ENCODE results near the gene RTP1.

Gene RTP1

GRCh38 chr3:187208159-187208558 lies 10.9 kb downstream of the RTP1 start:
- ChIA-PET CTCF (interaction anchor here (1.6 kb wide), 1 partner anchor 69 kb away, joined by 3 read pairs; the partner anchor contains the start of gene RPL39L), POLR2A (no interaction called here)
- no peak for DNase-seq (ENCODE audit: extremely low spot score)
- TF ChIP-seq TARDBP (IDR thresholded peaks at IDR 0.05) (no peak), LEF1 (IDR thresholded peaks at IDR 0.05; ENCODE audit: borderline replicate concordance) (no peak), ARNT (IDR thresholded peaks at IDR 0.05) (no peak), NFRKB (IDR thresholded peaks at IDR 0.05) (no peak)

GRCh38 chr3:187209491-187209890 lies 12.2 kb downstream of the RTP1 start:
- POLR2A ChIA-PET, result no interaction called here
- TF ChIP-seq ZNF384 (IDR thresholded peaks at IDR 0.05) (no peak), NFRKB (IDR thresholded peaks at IDR 0.05) (no peak), BHLHE40 (IDR thresholded peaks at IDR 0.05; ENCODE audit: borderline replicate concordance) (no peak), SP1 (IDR thresholded peaks at IDR 0.05) (no peak), FOXM1 (IDR thresholded peaks at IDR 0.05; ENCODE audit: borderline replicate concordance) (no peak), ELF4 (IDR thresholded peaks at IDR 0.05) (no peak), CTBP1 (IDR thresholded peaks at IDR 0.05; ENCODE audit: borderline replicate concordance) (no peak), ARNT (IDR thresholded peaks at IDR 0.05) (no peak), LEF1 (IDR thresholded peaks at IDR 0.05; ENCODE audit: borderline replicate concordance) (no peak)
- CTCF ChIA-PET, result interaction anchor here (1.5 kb wide), 1 partner anchor 11 kb away, joined by 5 read pairs; no protein-coding TSS in a partner anchor
- no peak for DNase-seq (ENCODE audit: extremely low spot score)

GRCh38 chr3:187210091-187210490 lies 12.8 kb downstream of the RTP1 start:
- ChIA-PET CTCF (interaction anchor here (1.5 kb wide), 1 partner anchor 10 kb away, joined by 5 read pairs; no protein-coding TSS in a partner anchor), POLR2A (no interaction called here)
- DNase-seq (ENCODE audit: extremely low spot score), result no peak
- no peak for TF ChIP-seq CTBP1 (IDR thresholded peaks at IDR 0.05; ENCODE audit: borderline replicate concordance)
- TF ChIP-seq LEF1 (IDR thresholded peaks at IDR 0.05; ENCODE audit: borderline replicate concordance), result no peak
- no peak for TF ChIP-seq NFRKB (IDR thresholded peaks at IDR 0.05)
- TF ChIP-seq SUZ12 (IDR thresholded peaks at IDR 0.05), result no peak
- no peak for TF ChIP-seq ZNF384 (IDR thresholded peaks at IDR 0.05)
- no peak for TF ChIP-seq FOXM1 (IDR thresholded peaks at IDR 0.05; ENCODE audit: borderline replicate concordance)
- TF ChIP-seq BHLHE40 (IDR thresholded peaks at IDR 0.05; ENCODE audit: borderline replicate concordance), result no peak
- no peak for TF ChIP-seq SP1 (IDR thresholded peaks at IDR 0.05)
- no peak for TF ChIP-seq HDGF (IDR thresholded peaks at IDR 0.05; ENCODE audit: borderline replicate concordance)
- no peak for TF ChIP-seq FOXA1 (IDR thresholded peaks at IDR 0.05)
- no peak for TF ChIP-seq ELF4 (IDR thresholded peaks at IDR 0.05)
- TF ChIP-seq TARDBP (IDR thresholded peaks at IDR 0.05), result no peak
- no peak for TF ChIP-seq L3MBTL2 (conservative IDR thresholded peaks at IDR 0.05)
- TF ChIP-seq PKNOX1 (IDR thresholded peaks at IDR 0.05), result no peak
- no peak for TF ChIP-seq FOXK2 (IDR thresholded peaks at IDR 0.05)
- no peak for TF ChIP-seq ARNT (IDR thresholded peaks at IDR 0.05)

- POLR2A ChIA-PET, result no interaction called here
- CTCF ChIA-PET, result interaction anchor here (1.5 kb wide), 1 partner anchor 10 kb away, joined by 5 read pairs; no protein-coding TSS in a partner anchor
- no peak for DNase-seq (ENCODE audit: extremely low spot score)
- no peak for TF ChIP-seq ELF4 (IDR thresholded peaks at IDR 0.05)
- no peak for TF ChIP-seq FOXM1 (IDR thresholded peaks at IDR 0.05; ENCODE audit: borderline replicate concordance)
- TF ChIP-seq HDGF (IDR thresholded peaks at IDR 0.05; ENCODE audit: borderline replicate concordance), result no peak
- TF ChIP-seq TARDBP (IDR thresholded peaks at IDR 0.05), result no peak
- no peak for TF ChIP-seq NFRKB (IDR thresholded peaks at IDR 0.05)
- TF ChIP-seq CTBP1 (IDR thresholded peaks at IDR 0.05; ENCODE audit: borderline replicate concordance), result no peak
- no peak for TF ChIP-seq ZNF384 (IDR thresholded peaks at IDR 0.05)
- no peak for TF ChIP-seq SUZ12 (IDR thresholded peaks at IDR 0.05)
- TF ChIP-seq L3MBTL2 (conservative IDR thresholded peaks at IDR 0.05), result no peak
- TF ChIP-seq ARNT (IDR thresholded peaks at IDR 0.05), result no peak
- TF ChIP-seq FOXK2 (IDR thresholded peaks at IDR 0.05), result no peak
- no peak for TF ChIP-seq LEF1 (IDR thresholded peaks at IDR 0.05; ENCODE audit: borderline replicate concordance)
- no peak for TF ChIP-seq BHLHE40 (IDR thresholded peaks at IDR 0.05; ENCODE audit: borderline replicate concordance)
These were observed 13.4 kb downstream of the RTP1 start for GRCh38 chr3:187210545-187211327.

- no peak for DNase-seq (ENCODE audit: extremely low spot score)
- ChIA-PET POLR2A (no interaction called here), CTCF (no interaction called here)
- TF ChIP-seq FOXK2 (IDR thresholded peaks at IDR 0.05) (no peak), NFRKB (IDR thresholded peaks at IDR 0.05) (no peak), L3MBTL2 (conservative IDR thresholded peaks at IDR 0.05) (no peak), HDGF (IDR thresholded peaks at IDR 0.05; ENCODE audit: borderline replicate concordance) (no peak), TARDBP (IDR thresholded peaks at IDR 0.05) (no peak), BHLHE40 (IDR thresholded peaks at IDR 0.05; ENCODE audit: borderline replicate concordance) (no peak), FOXM1 (IDR thresholded peaks at IDR 0.05; ENCODE audit: borderline replicate concordance) (no peak)
These were observed 14.4 kb downstream of the RTP1 start for GRCh38 chr3:187211532-187212195.

GRCh38 chr3:187212196-187212545 lies 14.9 kb downstream of the RTP1 start:
- no peak for TF ChIP-seq SP1 (IDR thresholded peaks at IDR 0.05)
- no peak for TF ChIP-seq HDGF (IDR thresholded peaks at IDR 0.05; ENCODE audit: borderline replicate concordance)
- no peak for TF ChIP-seq FOXA1 (IDR thresholded peaks at IDR 0.05)
- TF ChIP-seq SUZ12 (IDR thresholded peaks at IDR 0.05), result no peak
- no peak for DNase-seq (ENCODE audit: extremely low spot score)
- ChIA-PET CTCF (interaction anchor here (0.5 kb wide), 1 partner anchor 47 kb away, joined by 3 read pairs; no protein-coding TSS in a partner anchor), POLR2A (no interaction called here)

- POLR2A ChIA-PET, result no interaction called here
- TF ChIP-seq CTBP1 (IDR thresholded peaks at IDR 0.05; ENCODE audit: borderline replicate concordance), result no peak
- TF ChIP-seq NFRKB (IDR thresholded peaks at IDR 0.05), result no peak
- TF ChIP-seq ELF4 (IDR thresholded peaks at IDR 0.05), result no peak
- no peak for TF ChIP-seq FOXM1 (IDR thresholded peaks at IDR 0.05; ENCODE audit: borderline replicate concordance)
- TF ChIP-seq SUZ12 (IDR thresholded peaks at IDR 0.05), result no peak
- TF ChIP-seq LEF1 (IDR thresholded peaks at IDR 0.05; ENCODE audit: borderline replicate concordance), result no peak
- no peak for TF ChIP-seq FOXA1 (IDR thresholded peaks at IDR 0.05)
- no peak for TF ChIP-seq PKNOX1 (IDR thresholded peaks at IDR 0.05)
- TF ChIP-seq SP1 (IDR thresholded peaks at IDR 0.05), result no peak
- CTCF ChIA-PET, result interaction anchor here (0.5 kb wide), 1 partner anchor 47 kb away, joined by 3 read pairs; no protein-coding TSS in a partner anchor
- DNase-seq (ENCODE audit: extremely low spot score), result no peak
These were observed 15.4 kb downstream of the RTP1 start for GRCh38 chr3:187212705-187213104.

Measured in HEK293T (cell line).